T-helper 1 cell (primary cell): ENCODE data around the gene LMCD1.

Experiments used
- DNase-seq, 5 donors: peaks; one replicate each; pipeline ENCODE4 v3.0.0-alpha.2; 2012 to 2020

Gene LMCD1

DNA sequence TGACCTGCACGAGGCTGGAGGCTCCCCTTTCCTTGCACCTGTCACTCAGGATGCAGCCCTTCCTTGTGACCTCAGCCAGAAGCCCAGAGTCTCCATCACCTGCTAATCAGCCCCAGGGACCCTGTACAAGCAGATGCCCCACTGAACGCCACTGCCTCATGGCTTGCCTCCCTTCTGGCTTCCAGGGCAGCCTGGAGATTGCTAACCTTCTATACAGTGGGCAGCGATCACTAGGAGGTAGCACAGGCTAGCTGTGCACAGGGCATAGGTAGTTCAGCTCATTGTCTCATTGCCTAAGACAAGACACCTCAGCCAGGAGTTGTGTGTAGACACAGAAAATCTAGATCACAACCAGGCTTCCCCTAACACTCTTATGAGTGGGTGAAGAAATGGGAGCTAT lies 93.6 kb downstream of the LMCD1 start:
- DNase-seq: no peak

DNA sequence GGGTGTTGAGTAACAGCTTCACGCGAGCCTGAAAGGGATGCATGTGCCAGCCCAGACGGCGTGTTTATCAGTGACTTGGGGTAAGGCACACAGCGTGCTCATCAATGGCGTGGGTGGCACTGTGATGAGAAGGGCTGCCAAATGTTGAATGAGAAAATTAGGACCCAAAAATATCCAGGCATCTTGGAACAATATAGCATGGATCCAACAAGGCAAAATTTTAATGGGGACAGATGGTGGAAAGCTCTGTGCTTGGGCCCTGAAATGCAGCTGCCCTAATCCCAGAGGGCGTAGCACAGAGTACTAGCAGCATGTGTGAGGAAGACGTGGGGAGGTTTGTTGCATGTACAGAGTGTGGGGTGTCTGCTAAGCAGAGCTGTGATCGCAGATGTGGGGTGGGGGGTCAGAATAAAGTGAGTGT lies 94.1 kb downstream of the LMCD1 start:
- no peak for DNase-seq

DNA sequence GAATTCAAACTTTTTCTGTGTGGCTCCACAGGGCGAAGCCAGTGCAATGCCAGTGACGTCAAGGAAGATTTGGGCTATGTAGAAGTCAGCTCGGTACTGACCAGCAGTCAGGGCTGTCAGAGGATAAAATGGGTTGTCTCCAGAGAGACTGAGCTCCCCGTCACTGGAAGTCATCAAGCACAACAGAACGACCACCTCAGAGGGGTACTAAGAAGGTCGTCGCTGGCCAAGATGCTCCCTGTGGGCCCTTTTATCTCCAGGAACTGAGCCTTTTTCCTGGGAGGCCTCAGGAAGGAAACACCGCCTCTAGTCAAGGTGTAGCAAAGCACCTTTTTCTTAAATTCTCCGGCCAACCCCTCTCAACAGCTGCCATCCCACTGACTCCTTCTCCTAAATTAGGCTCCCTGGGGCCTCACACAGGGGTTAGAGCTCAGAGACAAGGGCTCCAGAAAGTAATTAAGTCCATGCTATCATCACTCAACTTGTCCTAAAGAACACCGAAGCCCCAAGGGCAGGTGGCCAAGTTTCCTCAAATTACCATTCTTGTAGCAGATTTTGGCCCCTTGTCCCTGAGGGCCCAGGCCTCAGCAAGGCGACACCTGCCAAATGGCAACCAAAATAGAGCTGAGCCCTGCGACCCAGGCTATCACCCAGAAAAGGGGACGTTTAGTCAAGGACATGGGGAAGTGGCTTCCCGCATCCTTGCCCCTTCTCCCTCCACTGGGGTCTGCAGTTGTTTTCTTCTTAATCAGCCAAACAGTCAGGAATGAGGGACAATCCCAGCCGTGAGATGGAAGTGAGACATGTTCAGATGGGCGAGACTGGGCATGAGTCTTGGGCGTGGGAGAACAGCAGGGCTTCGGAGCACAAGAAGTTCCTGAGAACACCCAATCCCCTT lies 94.9 kb downstream of the LMCD1 start:
- DNase-seq: no peak

DNA sequence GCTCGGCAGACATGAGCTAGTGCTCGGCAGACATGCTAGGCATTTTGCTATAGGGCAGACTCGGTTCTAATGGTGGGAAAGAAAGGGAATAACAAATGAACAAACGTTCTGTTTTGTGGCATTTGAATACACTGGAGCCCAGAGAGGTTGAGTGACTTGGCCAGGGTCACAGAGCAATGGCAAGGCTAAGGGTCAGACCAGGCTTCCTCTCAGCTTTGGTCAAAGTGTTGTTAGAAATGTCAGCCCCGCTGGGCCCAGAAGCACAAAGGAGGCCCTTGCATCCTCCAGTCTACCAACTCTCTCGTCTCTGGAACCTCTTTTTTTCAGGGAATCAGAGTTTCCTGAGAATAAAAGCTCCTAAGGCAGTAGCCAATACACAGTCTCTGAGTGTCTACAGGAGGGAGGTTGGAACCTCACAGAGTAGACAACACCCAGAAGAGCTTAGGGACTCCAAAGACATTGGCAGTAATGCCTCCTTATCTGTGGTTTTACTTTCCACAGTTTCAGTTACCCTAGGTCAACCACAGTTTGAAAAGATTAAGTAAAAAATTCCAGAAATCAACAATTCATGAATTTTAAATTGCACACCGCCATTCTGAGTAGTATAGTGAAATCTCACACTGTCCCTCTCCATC lies 95.7 kb downstream of the LMCD1 start:
- no peak for DNase-seq

DNA sequence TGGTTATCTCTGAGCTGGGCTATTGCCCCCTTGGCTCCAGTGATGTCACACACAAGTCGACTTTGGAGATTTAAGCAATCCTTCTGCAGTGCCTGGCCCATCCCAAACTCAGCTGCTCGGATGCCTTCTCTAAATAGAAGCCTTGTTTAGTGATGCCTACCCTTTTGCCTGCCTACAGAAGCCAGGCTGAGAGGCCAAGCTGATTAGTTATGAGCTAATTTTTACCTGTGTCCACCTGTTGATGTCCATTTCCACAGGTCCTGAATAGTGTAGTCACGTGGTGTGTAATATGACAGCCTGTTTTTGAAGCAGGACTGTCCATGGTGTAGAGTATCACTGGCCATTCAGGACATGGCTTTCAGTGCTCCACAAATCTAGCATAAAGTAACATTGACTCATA lies 97.5 kb downstream of the LMCD1 start:
- no peak for DNase-seq

DNA sequence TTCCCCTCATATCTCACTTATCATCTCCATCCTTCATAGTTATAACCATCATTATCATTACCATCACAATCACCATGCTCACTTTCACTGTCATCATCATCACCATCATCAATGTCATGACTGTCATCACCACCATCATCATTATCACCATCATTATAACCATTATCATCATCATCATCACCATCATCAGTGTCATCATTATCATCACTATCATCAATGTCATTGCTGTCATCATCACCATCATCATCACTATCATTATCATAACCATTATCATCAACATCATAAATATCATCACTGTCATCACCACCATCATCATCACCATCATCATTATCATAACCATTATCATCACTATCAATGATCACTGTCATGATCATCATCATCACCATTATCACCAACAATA lies 98.8 kb downstream of the LMCD1 start:
- DNase-seq: no peak

DNA sequence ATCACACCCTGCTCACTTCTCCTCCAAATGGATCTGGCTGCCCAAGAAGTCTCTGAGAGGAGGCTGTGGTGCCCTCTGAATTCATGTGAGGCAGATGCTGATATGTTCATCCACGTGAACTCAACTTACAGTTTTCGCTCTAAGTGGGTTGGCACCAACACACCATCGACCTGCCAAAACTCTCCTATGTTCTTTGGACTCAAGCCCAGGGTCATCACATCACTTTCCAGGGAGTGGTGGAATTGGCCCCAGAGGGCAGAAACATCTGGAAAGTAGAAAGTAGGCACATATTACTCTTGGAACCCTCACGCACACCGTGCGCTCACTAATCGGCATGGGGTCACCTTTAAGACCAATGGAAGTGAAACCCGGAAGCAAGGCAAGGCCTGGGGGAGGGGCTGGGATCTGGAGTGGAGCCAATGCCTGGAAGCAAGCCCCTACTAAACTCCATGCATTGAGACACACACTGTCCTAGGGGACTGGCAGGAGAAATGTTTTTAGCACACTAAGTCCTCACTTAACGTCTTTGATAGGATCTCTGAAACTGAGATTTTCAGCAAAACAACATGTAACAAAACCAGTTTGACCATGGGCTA lies 101.6 kb downstream of the LMCD1 start:
- DNase-seq: no peak

DNA sequence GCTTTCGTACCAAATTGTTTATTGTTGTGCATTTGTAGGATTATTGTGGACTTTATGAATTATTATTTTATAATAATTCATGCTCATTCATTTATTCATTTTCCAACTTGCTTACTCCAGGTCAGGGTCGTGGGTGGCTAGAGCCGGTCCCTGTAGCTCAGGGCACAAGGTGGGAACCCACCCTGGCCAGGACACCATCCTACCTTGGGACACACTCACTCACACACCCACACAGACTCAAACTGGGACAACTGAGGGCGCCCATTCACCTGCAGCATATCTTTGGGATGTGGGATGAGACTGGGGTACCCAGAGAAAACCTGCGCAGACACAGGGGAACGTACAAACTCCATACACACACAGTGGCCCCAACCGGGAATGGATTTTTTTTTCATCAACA lies 102.4 kb downstream of the LMCD1 start:
- no peak for DNase-seq

DNA sequence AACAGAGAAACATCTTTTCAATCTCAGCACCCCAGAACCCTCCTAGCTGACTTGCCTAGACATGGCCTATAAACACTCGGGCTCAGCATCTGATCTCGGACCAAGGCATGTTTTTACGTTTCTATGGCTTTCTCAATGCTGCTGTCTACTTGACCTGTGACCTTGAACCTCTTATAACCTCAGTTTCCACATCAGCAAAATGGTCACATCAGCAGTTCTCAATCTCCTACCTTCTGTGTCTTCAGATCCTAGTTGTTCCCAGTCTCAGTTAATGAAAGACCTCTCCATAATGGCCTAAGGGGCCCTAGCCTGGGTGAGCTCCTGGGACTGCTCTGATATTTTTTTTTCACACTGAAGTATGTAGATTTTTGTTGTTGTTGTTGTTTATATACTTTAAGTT lies 103.4 kb downstream of the LMCD1 start:
- DNase-seq: no peak

DNA sequence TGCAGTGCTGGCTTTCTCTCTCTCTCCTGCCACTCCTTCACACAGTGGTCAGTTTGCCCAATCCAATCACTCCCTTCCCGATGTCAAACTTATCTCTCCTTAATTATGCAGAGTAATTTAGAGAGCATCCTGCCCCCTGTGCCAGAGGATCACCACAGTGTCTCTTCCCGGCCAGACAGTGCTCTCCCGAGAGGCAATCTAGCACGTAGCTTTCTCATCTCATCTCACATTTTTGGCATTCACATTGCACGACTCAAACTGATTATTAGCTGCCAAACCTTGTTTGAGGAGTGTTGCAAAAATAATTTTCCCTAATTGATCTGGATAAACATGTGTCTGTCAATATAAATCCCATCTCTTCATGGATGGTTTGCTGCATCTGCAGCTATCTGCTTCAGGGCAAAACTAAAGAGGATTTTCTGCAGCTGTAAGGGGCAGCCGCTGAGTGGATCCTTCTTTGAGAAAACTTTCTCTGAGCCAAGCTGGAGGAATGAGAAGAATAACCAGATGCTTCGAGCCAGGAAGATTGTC lies 105.1 kb downstream of the LMCD1 start:
- no peak for DNase-seq

DNA sequence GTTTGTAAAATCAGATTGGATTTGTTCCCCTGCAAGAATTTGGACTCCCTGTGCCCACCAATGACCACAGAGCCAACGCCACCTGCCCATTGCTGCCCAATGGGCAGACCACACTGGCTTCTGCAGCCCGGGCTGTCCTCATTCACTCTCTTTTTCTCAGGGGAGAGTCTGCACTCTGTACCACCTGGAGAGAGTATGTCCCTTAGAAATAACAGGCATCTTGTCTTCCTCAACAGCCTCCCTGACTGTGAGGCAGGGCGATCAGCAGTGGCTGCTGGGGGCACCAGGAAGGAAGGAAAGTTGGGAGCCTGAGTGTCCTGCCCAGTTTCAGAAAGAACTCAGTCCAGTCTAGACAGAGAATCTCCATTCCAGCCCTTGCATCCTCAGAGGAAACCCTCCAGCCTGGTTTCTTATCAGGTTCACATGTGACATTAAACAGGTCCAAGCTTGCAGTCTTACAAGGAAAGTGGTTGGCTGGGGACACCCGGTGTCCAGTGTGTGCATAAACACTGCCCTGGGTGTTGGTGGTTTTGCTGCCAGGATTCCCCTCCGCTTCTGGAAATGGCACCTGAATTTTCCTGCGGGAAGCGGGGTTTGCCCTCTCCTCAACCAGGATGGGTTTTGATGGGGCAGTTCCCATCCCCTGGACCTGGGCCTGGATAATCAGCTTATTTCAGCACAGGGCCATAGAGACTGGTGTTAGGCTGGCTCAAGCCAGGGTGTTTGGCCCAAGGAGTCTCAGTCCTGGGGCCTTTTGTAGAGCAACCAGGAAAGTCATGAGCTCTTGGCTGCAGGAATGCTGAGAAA lies 105.8 kb downstream of the LMCD1 start:
- DNase-seq: no peak

DNA sequence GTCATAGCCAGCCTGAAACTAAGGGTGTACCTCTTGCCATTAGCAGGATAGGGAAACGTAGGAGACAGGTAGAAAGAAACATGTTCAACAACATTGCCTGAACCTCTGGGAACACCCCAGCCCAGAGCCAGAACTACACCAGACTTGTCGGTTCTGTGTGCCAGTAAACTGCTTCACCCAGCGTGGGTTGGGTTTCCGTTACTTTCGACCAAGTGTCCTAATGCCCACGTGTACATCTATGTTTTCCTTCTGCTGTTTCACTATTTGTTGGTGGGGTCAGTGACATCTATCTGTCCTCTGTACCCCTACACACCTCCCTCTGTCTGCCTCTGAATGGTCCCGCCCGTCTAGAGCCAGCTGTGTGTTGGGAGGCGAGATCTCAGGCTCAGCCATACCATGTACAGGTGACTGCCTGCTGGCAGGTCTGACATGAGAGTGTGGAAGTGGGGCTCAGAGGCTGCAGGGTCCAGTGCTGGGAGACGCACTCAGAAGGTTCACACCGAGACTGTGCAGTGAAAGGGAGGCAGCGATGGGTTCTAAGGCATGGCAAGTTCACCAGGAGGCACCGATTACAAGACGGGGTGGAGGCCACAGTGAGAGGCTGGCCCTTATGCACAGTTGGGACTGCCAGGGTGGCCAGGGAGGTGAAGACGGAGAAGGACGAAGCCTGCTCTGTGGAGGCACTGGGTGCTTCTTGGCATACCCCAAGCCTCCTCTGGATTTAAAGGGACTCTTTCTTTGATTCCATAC lies 106.6 kb downstream of the LMCD1 start:
- no peak for DNase-seq

DNA sequence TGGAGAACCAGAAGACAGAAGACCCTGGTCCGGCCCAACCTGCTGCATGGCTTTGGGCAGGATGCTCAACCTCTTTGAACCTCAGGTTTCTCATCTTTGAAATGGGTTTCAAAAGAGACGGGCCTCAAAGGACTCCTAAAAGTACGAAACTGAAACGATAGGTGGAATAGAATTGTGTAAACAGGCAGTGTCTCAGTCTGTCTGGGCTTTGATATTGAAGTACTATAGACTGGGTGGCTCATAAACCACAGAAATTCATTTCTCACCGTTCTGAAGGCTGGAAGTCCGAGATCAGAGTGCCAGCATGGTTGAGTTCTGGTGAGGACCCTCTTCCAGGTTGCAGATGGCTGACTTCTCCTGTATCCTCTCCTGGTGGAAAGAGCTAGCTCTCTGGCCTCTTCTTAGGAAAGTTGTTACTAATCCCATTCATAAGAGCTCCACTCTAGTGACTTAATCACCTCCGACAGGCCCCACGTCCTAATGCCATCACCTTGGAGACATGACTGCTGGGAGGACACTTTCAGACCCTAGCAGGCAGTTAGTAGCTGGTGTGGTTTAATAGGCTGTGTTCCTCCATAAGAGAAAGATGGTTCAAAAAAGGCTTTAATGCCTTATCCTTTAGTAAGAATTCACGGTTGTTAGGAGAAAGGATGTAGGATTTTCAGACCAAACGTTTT lies 107.3 kb downstream of the LMCD1 start:
- no peak for DNase-seq

DNA sequence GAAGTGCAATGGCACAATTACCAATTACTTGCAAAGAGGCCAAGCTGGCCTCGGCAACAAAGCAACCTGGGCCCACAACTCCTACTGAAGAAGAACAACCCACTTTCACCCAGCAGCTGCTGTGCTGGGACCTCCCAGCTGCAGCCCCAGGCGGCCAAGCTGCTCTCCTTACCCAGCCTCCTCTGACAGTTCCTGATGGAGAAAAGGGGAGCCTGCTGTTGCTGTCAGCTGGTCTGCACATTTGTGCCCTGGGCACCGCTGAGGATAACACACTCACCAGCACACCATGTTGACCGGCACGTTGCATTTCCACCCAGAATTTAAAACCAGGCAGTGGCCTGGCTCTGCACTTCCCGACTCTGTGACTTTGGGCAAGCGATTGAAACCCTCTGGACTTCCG lies 109.3 kb downstream of the LMCD1 start:
- DNase-seq: no peak

DNA sequence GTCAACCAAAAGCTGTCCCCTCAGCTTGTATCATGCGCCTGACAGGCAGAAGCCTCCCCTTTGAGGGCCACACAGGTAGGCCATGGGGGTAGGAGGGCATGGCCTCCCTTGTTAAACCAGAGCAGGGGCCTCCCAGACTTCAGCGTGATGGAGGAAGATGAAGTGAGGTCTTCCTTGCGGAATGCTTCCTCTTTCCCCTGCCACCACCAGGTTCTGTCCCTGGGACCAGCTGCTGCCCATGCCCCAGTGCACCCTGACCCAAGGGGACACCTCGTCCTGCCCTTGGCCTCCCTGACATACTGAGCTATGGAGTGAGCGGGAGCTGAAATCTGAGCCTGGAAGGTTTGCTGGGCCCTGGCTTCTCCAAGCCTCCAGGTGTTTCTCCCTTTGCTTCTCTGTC lies 116.3 kb downstream of the LMCD1 start:
- no peak for DNase-seq

DNA sequence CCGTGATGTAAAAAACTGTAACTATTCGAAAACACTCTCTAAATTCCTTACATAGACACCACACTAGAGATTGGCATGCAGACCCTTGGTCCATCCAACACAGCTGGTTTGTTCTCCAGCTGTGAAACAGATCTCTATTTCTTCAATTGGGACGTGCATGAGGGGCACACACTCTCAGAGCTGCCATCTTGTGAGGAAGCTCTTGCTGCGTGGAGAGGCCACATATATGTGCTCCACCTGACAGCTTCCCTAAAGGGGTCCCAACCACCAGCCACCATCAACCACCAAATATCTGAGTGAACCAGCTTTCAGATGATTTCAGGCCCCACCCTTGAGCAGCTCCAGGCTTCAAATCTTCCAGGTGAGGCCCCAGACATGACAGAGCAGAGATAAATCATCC lies 117.3 kb downstream of the LMCD1 start:
- DNase-seq: no peak

DNA sequence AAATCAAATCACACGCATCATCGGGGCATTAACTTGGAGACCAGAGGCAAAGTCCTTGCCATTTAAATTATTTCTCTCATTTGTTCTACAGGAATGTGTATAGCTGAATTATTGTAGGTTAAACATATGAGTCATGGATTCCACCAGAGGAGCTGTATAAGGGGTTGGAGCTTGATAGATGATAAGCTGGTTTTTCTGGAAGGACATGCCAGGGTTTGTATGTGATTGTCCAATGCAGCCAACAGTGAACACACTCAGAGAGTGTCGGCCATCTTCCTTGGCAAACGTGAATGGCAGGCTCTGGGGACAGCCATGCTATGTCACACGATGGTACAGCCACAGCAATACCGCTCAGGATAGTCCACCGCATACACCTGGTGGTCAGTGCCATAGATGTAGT lies 117.9 kb downstream of the LMCD1 start:
- no peak for DNase-seq

DNA sequence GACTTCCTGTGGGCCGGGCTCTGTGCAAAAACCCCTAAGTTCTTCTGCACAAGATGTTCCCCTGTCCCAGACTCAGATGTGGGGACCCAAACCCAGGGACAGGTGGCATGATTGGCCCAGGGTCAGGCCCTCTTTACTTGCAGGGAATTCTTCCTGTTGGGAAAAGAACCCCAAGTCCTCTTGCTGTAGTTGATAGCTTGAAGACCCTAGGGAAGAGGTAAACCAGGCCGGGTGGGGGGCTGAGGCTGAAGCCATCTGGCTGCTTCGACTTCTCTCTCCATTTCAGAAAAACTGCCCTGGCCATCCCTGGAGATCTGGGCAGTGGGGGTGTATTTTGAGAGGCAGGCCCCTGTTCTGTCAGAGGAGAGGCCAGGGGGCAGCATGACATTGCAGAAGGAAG lies 119.5 kb downstream of the LMCD1 start:
- no peak for DNase-seq

DNA sequence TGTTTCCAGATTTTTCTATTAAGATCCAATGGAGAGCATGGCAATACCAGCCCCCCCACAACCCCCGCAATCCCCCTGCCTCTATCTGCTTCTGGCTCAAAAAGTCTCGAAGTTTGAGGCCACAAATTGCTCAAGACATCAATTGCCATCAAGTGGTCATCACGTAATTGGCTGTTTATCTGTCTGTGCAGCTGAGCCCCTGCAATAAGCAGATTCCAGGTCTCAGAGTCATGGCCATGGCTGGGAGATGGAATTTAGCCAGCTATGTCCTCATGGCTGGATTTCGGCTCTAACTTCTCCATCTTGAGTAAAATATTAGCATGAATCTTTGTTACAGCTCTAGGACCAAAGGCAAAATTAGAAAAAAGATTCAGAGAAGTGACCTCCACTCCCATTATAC lies 120.2 kb downstream of the LMCD1 start:
- DNase-seq: no peak

DNA sequence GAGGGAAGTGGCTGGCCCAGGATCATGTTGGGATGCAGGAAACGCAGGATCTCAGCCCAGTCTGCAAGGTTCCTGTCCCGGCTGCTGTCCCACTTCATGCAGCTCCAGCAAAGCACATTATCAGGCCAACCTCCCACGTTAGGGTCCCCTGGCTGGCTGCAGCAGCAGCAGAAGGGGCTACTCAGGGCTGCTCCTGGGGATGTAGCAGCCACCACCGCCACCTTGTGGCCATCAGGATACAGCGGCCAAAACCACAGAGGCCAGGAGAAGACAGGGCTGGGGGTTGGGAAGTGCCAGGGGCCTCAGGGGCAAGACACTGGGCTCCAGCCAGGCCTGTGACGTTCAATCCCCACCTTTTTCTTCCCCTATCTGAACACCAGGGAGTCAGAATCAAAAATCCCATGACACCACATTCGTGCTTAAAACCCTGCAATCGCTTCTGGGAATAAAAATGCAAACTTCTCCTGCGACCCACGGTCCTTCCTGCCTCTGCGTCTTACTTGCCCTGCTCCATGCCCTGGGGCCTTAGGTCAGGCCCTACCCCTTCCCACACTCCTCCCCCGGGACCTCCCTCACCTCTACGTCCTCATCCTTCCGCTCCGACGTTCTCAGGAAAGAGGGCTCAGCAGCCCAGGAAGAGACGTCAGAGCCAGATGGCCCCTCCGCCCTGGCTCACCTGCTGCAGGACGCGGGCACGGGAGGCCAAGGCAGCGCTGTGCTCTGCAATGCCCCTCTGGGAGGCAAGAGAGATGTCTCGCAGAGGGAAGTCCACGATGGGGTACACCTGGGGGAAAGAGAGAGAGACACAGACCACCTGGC lies 121.5 kb downstream of the LMCD1 start:
- DNase-seq: peak in 2 of 5 donors; percentile 13 to 28

DNA sequence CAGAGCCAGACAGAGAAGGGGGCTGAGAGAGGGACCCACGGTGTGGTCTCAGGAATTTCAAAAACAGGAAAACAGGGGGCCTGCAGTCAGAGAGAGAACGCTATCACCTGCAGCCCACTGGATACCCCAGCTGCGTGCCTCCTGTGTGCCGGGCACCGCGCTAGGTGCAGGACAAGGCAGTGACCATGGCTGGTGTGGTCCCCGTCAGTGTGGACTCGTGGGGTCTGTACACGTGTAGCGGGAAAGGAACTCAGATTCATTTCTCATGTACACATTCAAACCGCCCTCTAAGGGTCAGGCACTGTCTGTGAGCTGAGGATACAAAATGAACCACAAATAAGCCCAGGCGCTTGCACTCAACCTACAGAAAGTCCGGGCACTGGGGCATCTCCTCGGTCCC lies 122.1 kb downstream of the LMCD1 start:
- DNase-seq: no peak
